Activated CD8-positive, alpha-beta T cell treated with anti-CD3 and anti-CD28 coated beads, Interleukin-2, amount 10 ng/mL, durations not matched to agents 7 days and 5 days (primary cell): ENCODE results near the gene AGAP3. TPM values are rescaled to one million over a fixed set of nuclear protein-coding genes. Genes with fewer than 3 reads are reported as not detected.
A peak's percentile ranks its signal among the peaks of the same experiment; 100 is the strongest.

Source experiments
- ATAC-seq: fragments of 150-1000 bp; cut with Tn5 transposase; one replicate; pipeline ENCODE4 v1.10.0; 2021; ENCODE audit warnings: moderate library complexity
- CTCF ChIA-PET: fragments of 350-600 bp; sonication (Branson Sonifier 250); formaldehyde crosslinking; loops from one replicate; lab custom pipeline; 2021; ENCODE audit warnings: antibody characterized with exemption; lab: Charles Lee
- POLR2A ChIA-PET: fragments of 350-600 bp; sonication (Branson Sonifier 250); formaldehyde crosslinking; loops from one replicate; lab custom pipeline; 2021; ENCODE audit warnings: antibody characterized with exemption; lab: Charles Lee
- DNase-seq: peaks from one replicate; pipeline ENCODE4 v3.0.0-alpha.2; 2020
- H3K27ac Mint-ChIP-seq: one replicate; pipeline ENCODE4 v1.8.0; 2021; ENCODE audit warnings: mild to moderate bottlenecking, mixed read lengths
- H3K27me3 Mint-ChIP-seq: one replicate; pipeline ENCODE4 v1.8.0; 2021; ENCODE audit warnings: low read depth, mixed read lengths
- H3K36me3 Mint-ChIP-seq: one replicate; pipeline ENCODE4 v1.8.0; 2021; ENCODE audit warnings: low read depth, mixed read lengths
- H3K4me1 Mint-ChIP-seq: one replicate; pipeline ENCODE4 v1.8.0; 2021; ENCODE audit warnings: low read depth, mixed read lengths
- H3K4me3 Mint-ChIP-seq: one replicate; pipeline ENCODE4 v1.8.0; 2021; ENCODE audit warnings: mild to moderate bottlenecking, mixed read lengths
- H3K9me3 Mint-ChIP-seq: one replicate; pipeline ENCODE4 v1.8.0; 2022; ENCODE audit warnings: mixed read lengths; ENCODE audit not compliant: insufficient read depth
- total RNA-seq, 2 experiments: library from RNA; stranded (reverse); gene quantifications; one replicate each; pipeline ENCODE4 v1.2.3, GENCODE V29; 2021

The AGAP3 gene
- total RNA-seq, 2 experiments from 2014 or later = 12.1 to 12.6 TPM

- Mint-ChIP-seq H3K4me3 (no peak overlapping the region), H3K4me1 (peaks cover 9% of the 10 kb centered on the region), H3K27ac (no peak overlapping the region), H3K36me3 (no peaks in the 10 kb centered on the region), H3K27me3 (peaks cover 38% of the 10 kb centered on the region), H3K9me3 (no peaks in the 10 kb centered on the region)
- ATAC-seq (no peak), DNase-seq (no peak)
- POLR2A ChIA-PET = no interaction called here
- CTCF ChIA-PET = interaction anchor here (0.6 to 1.0 kb wide), 2 partner anchors 34 to 816 kb away, joined by 3 read pairs; no protein-coding TSS in a partner anchor
These were observed 87.3 kb downstream of the AGAP3 start for GRCh38 chr7:151173386-151174245.

DNA sequence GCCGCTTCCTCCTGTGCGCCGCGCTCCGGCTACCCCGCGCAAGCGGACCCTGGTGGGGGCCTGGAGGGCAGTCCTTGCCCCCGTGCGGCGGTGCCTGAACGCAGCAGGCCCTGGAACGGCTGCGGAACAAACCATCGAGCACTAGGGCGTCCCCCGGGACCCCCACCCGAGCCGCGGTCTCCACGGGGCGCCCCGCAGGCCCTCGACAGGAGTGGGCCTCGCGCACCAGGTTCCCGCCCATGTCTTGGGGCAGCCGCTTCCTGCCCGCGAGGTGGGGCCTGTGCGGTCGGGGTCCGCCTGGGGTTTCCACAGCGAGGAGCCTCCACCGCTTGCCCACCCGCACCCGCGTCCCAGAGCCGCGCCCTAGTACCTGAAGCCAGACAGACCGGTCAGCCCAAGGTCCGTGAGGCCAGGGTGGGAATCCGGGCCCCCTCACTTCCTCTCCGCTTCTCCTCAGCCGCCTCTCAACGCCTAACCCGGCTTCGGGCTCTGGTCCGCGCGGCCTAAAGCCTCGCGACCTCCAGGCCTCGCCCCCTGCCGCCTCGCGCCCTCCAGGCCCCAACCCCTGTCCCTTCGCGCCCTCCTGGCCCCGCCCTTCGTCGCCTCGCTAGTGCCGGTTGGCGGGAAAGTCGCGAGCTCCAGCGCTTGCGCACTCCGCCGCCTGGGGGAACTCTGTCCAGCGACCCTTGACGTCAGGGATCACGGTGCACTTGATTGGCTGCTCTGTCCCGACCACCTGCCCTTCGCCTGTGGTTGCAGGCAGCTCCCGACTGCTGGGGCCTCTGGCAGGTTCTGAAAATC, 88.2 kb downstream of the AGAP3 start:
- H3K4me1 Mint-ChIP-seq = peaks cover 8% of the 10 kb centered on the region
- DNase-seq = peak; percentile 36
- CTCF ChIA-PET = interaction anchor here (0.7 to 1.1 kb wide), 3 partner anchors 51 to 70 kb away, joined by 3 read pairs; no protein-coding TSS in a partner anchor
- H3K9me3 Mint-ChIP-seq = no peaks in the 10 kb centered on the region
- no peak for ATAC-seq
- no peak overlapping the region for H3K27ac Mint-ChIP-seq
- POLR2A ChIA-PET = interaction anchor here (0.6 kb wide), 1 partner anchor 8 kb away, joined by 3 read pairs; no protein-coding TSS in a partner anchor
- H3K27me3 Mint-ChIP-seq = peaks cover 30% of the 10 kb centered on the region
- no peaks in the 10 kb centered on the region for H3K36me3 Mint-ChIP-seq
- H3K4me3 Mint-ChIP-seq = no peak overlapping the region

- Mint-ChIP-seq H3K4me1 (peaks cover 8% of the 10 kb centered on the region), H3K27ac (no peak overlapping the region), H3K4me3 (no peak overlapping the region), H3K9me3 (no peaks in the 10 kb centered on the region), H3K27me3 (peaks cover 22% of the 10 kb centered on the region), H3K36me3 (no peaks in the 10 kb centered on the region)
- POLR2A ChIA-PET = interaction anchor here (0.6 kb wide), 1 partner anchor 8 kb away, joined by 3 read pairs; no protein-coding TSS in a partner anchor
- DNase-seq (no peak), ATAC-seq (no peak)
- CTCF ChIA-PET = interaction anchor here (0.7 to 1.1 kb wide), 3 partner anchors 51 to 69 kb away, joined by 3 read pairs; no protein-coding TSS in a partner anchor
These were observed 88.9 kb downstream of the AGAP3 start for GRCh38 chr7:151175047-151175792.

DNA sequence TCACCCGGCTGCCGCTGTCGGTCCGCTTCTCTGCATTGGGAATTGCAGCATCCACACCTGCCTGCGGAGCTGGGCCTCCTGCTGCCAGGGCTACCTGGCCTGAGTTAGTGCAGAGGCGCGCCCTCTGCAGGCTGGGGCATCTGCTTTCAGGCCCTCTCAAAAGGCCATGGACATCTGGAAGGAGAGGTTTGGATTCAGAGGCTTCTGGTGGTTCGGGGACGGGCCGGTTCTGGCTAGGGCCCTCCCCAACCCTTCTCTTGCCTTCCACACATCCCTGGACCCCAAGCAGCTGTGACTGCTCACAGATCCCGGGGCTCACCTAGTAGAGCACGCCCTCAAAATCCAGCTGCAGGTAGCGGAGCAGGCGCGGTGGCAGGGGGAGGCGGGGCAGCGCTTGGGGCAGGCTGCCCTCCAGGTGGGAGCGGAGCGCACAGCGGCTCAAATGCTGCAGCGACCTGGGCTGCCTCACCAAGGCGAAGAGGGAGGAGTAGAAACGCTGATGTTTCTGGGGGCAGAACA, 89.6 kb downstream of the AGAP3 start:
- ATAC-seq (no peak), DNase-seq (no peak)
- Mint-ChIP-seq H3K27ac (no peak overlapping the region), H3K9me3 (no peaks in the 10 kb centered on the region), H3K4me1 (peaks cover 8% of the 10 kb centered on the region), H3K4me3 (no peak overlapping the region), H3K27me3 (peaks cover 23% of the 10 kb centered on the region), H3K36me3 (no peaks in the 10 kb centered on the region)
- CTCF ChIA-PET = interaction anchor here (1.1 to 1.9 kb wide), 2 partner anchors 57 to 67 kb away, joined by 3 to 4 read pairs; partner anchors contain the start of gene CHPF2
- POLR2A ChIA-PET = no interaction called here

GRCh38 chr7:151176401-151176800, 90.1 kb downstream of the AGAP3 start:
- no peak overlapping the region for H3K27ac Mint-ChIP-seq
- CTCF ChIA-PET = interaction anchor here (1.9 kb wide), 1 partner anchor 56 kb away, joined by 4 read pairs; the partner anchor contains the start of gene CHPF2
- H3K36me3 Mint-ChIP-seq = no peaks in the 10 kb centered on the region
- H3K27me3 Mint-ChIP-seq = peaks cover 18% of the 10 kb centered on the region
- ATAC-seq (no peak), DNase-seq (no peak)
- H3K4me3 Mint-ChIP-seq = no peak overlapping the region
- POLR2A ChIA-PET = interaction anchor here (0.6 kb wide), 1 partner anchor 73 kb away, joined by 3 read pairs; no protein-coding TSS in a partner anchor
- H3K9me3 Mint-ChIP-seq = no peaks in the 10 kb centered on the region
- H3K4me1 Mint-ChIP-seq = peaks cover 8% of the 10 kb centered on the region

- Mint-ChIP-seq H3K27me3 (peaks cover 16% of the 10 kb centered on the region), H3K9me3 (no peaks in the 10 kb centered on the region), H3K36me3 (no peaks in the 10 kb centered on the region), H3K4me3 (no peak overlapping the region), H3K4me1 (peaks cover 6% of the 10 kb centered on the region), H3K27ac (no peak overlapping the region)
- CTCF ChIA-PET = interaction anchor here (1.9 kb wide), 1 partner anchor 55 kb away, joined by 4 read pairs; the partner anchor contains the start of gene CHPF2
- POLR2A ChIA-PET = interaction anchor here (0.7 kb wide), 1 partner anchor 49 kb away, joined by 3 read pairs; the partner anchor contains the start of gene ABCF2
- ATAC-seq = no peak
- no peak for DNase-seq
These were observed 91.0 kb downstream of the AGAP3 start for GRCh38 chr7:151177310-151177709.

GRCh38 chr7:151178236-151178635, 92.0 kb downstream of the AGAP3 start:
- Mint-ChIP-seq H3K27ac (no peak overlapping the region), H3K27me3 (peaks cover 8% of the 10 kb centered on the region), H3K4me1 (no peaks in the 10 kb centered on the region), H3K4me3 (no peak overlapping the region), H3K36me3 (no peaks in the 10 kb centered on the region), H3K9me3 (no peaks in the 10 kb centered on the region)
- CTCF ChIA-PET = interaction anchor here (1.7 kb wide), 1 partner anchor 8 kb away, joined by 9 read pairs; no protein-coding TSS in a partner anchor
- POLR2A ChIA-PET = no interaction called here
- DNase-seq = no peak
- ATAC-seq = no peak

GRCh38 chr7:151178831-151179230, 92.6 kb downstream of the AGAP3 start:
- Mint-ChIP-seq H3K4me3 (no peak overlapping the region), H3K27ac (no peak overlapping the region), H3K4me1 (no peaks in the 10 kb centered on the region), H3K36me3 (no peaks in the 10 kb centered on the region), H3K27me3 (peaks cover 5% of the 10 kb centered on the region), H3K9me3 (no peaks in the 10 kb centered on the region)
- no peak for ATAC-seq
- ChIA-PET POLR2A (no interaction called here), CTCF (interaction anchor here (0.9 to 2.1 kb wide), 5 partner anchors 9 to 1295 kb away, joined by 3 to 9 read pairs (median 3); no protein-coding TSS in a partner anchor)
- DNase-seq = no peak

DNA sequence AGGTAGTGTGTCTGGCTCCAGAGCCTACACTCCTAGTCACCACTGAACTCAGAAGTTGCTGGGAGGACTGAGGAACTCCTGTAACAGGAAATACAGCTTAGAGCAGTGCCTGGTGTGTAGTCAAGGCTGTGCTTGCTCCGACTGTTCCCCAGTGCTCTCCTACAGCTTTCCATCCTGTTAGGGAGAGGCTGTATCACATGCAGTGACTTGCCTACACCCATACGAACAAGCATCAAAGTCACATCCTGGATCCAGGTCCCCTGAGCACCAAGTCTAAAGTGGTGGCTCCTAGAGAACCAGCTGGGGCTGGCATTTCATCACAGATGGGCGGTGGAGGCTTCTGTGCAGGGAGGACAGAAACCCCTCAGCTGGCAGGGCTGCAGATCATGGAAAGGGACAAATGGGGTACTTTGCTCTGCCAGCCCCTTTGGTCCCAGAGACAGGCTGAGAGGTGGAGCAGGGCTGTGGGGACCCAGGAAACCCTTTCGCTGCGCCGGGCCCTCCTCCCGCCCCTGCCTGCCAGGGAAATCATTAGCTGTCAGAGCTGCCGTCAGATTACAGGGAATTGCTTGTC, 93.1 kb downstream of the AGAP3 start:
- ATAC-seq = no peak

GRCh38 chr7:151179946-151180345, 93.7 kb downstream of the AGAP3 start:
- no peaks in the 10 kb centered on the region for H3K36me3 Mint-ChIP-seq
- peaks cover 5% of the 10 kb centered on the region for H3K27me3 Mint-ChIP-seq
- no peak overlapping the region for H3K4me3 Mint-ChIP-seq
- H3K27ac Mint-ChIP-seq = no peak overlapping the region
- ChIA-PET POLR2A (no interaction called here), CTCF (interaction anchor here (1.1 to 2.1 kb wide), 3 partner anchors 10 to 75 kb away, joined by 3 to 9 read pairs (median 6); no protein-coding TSS in a partner anchor)
- no peaks in the 10 kb centered on the region for H3K4me1 Mint-ChIP-seq
- DNase-seq (no peak), ATAC-seq (no peak)
- no peaks in the 10 kb centered on the region for H3K9me3 Mint-ChIP-seq

More for the DNA sequence above, 93.1 kb downstream of the AGAP3 start:
- H3K27me3 Mint-ChIP-seq = peaks cover 5% of the 10 kb centered on the region
- CTCF ChIA-PET = interaction anchor here (0.9 to 2.1 kb wide), 5 partner anchors 9 to 1296 kb away, joined by 3 to 9 read pairs (median 3); no protein-coding TSS in a partner anchor
- H3K9me3 Mint-ChIP-seq = no peaks in the 10 kb centered on the region
- H3K4me3 Mint-ChIP-seq = no peak overlapping the region
- no peaks in the 10 kb centered on the region for H3K36me3 Mint-ChIP-seq
- no peaks in the 10 kb centered on the region for H3K4me1 Mint-ChIP-seq
- DNase-seq = no peak
- H3K27ac Mint-ChIP-seq = no peak overlapping the region
- POLR2A ChIA-PET = no interaction called here
